ENCODE measurements around the gene CHCHD6. TPM values are rescaled to one million over a fixed set of nuclear protein-coding genes. Genes with fewer than 3 reads are reported as not detected.

Gene CHCHD6
- total RNA-seq, 1 experiment from 2014 or later: 36.3 TPM

DNA sequence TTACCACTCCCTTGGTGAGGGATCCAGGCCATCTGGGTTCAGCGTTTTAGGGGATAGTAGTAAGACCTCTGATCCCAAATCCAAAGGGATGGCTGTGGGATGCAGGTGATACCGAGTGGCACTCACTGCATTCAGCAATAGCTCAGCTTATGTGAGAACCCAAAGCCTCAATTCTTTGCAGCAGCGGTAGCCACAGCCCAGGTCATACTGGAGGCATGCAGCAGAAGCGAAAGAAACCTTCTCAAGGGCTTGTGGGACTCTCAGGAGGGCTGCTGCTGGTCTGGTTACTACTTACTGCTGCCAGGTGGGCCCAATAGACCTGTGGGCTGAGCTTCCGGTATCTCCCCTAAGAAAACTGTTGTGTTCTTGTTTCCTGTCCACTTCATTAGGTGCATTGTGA is 38.0 kb downstream of the CHCHD6 start:
- no peak overlapping the region for H3K9ac ChIP-seq (ENCODE audit: low read length)
- H3K4me1 ChIP-seq (ENCODE audit: control insufficient read depth in 1 of 2, insufficient read depth in 2 of 2, low read length in 2 of 2): peaks cover 19 to 22% of the 10 kb centered on the region in 2 experiments
- ChIA-PET CTCF (no interaction called here), POLR2A (no interaction called here), RAD21 (ENCODE audit: low non-redundant PET in 1 of 2, low total read pairs in 2 of 2, uncharacterized antibody in 2 of 2, unreplicated experiment in 2 of 2) (no interaction called here)
- no TSS peak for BruUV-seq (replicated peaks)
- H3K36me3 ChIP-seq (ENCODE audit: control insufficient read depth in 1 of 2, insufficient read depth in 2 of 2, low read length in 2 of 2): no peaks in the 10 kb centered on the region
- TF ChIP-seq POLR2AphosphoS5 (IDR thresholded peaks at IDR 0.05; ENCODE audit: low read depth, low read length) (no peak), SP1 (IDR thresholded peaks at IDR 0.05; ENCODE audit: low read depth) (no peak), TCF7L2 (IDR thresholded peaks at IDR 0.05; ENCODE audit: borderline replicate concordance, extremely low read depth, insufficient read depth, insufficient read length) (no peak), YY1 (IDR thresholded peaks at IDR 0.05; ENCODE audit: extremely low read depth, insufficient replicate concordance, low read depth, low read length) (no peak), RAD21 (IDR thresholded peaks at IDR 0.05; ENCODE audit: low read depth) (no peak)
- TF ChIP-seq, protein P1, sequence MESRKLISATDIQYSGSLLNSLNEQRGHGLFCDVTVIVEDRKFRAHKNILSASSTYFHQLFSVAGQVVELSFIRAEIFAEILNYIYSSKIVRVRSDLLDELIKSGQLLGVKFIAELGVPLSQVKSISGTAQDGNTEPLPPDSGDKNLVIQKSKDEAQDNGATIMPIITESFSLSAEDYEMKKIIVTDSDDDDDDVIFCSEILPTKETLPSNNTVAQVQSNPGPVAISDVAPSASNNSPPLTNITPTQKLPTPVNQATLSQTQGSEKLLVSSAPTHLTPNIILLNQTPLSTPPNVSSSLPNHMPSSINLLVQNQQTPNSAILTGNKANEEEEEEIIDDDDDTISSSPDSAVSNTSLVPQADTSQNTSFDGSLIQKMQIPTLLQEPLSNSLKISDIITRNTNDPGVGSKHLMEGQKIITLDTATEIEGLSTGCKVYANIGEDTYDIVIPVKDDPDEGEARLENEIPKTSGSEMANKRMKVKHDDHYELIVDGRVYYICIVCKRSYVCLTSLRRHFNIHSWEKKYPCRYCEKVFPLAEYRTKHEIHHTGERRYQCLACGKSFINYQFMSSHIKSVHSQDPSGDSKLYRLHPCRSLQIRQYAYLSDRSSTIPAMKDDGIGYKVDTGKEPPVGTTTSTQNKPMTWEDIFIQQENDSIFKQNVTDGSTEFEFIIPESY (IDR thresholded peaks at IDR 0.05; ENCODE audit: extremely low read depth, insufficient replicate concordance, low read length): no peak
- TF ChIP-seq, protein P2, sequence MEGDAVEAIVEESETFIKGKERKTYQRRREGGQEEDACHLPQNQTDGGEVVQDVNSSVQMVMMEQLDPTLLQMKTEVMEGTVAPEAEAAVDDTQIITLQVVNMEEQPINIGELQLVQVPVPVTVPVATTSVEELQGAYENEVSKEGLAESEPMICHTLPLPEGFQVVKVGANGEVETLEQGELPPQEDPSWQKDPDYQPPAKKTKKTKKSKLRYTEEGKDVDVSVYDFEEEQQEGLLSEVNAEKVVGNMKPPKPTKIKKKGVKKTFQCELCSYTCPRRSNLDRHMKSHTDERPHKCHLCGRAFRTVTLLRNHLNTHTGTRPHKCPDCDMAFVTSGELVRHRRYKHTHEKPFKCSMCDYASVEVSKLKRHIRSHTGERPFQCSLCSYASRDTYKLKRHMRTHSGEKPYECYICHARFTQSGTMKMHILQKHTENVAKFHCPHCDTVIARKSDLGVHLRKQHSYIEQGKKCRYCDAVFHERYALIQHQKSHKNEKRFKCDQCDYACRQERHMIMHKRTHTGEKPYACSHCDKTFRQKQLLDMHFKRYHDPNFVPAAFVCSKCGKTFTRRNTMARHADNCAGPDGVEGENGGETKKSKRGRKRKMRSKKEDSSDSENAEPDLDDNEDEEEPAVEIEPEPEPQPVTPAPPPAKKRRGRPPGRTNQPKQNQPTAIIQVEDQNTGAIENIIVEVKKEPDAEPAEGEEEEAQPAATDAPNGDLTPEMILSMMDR (IDR thresholded peaks at IDR 0.05 in 2 of 3, conservative IDR thresholded peaks at IDR 0.05 in 1 of 3; ENCODE audit: borderline replicate concordance in 1 of 3, insufficient read depth in 1 of 3, low read depth in 2 of 3, low read length in 2 of 3): no peak
- no peak overlapping the region for H3K27ac ChIP-seq (ENCODE audit: low read depth, low read length)
- ATAC-seq (no peak), DNase-seq (ENCODE audit: low read depth, low spot score) (no peak)
- no peaks in the 10 kb centered on the region for H3K9me2 ChIP-seq (ENCODE audit: insufficient read depth)
- H3K4me2 ChIP-seq (ENCODE audit: low read length): no peak overlapping the region
- H2AFZ ChIP-seq (ENCODE audit: low read depth, low read length, poor library complexity, severe bottlenecking): no peak overlapping the region
- no peaks in the 10 kb centered on the region for H3K27me3 ChIP-seq (ENCODE audit: insufficient read depth, low read length)
- peaks cover 7% of the 10 kb centered on the region for H3K79me2 ChIP-seq (ENCODE audit: insufficient read depth, low read length)
- H3K9me3 ChIP-seq (ENCODE audit: control insufficient read depth in 1 of 2, insufficient read depth in 1 of 2, low read depth in 1 of 2, low read length in 2 of 2): peaks cover 0 to 6% of the 10 kb centered on the region in 2 experiments; a peak in 1 of 4 replicates
- H4K20me1 ChIP-seq (ENCODE audit: insufficient read depth): no peaks in the 10 kb centered on the region
- H3K4me3 ChIP-seq (replicated peaks in 1 of 2; ENCODE audit: low read depth in 1 of 2, low read length in 2 of 2): no peak overlapping the region
- intact Hi-C loops (cut with micrococcal nuclease): no loop called here

Data from HCT116 (cell line).